Heart left ventricle (tissue), 13 donors: ENCODE measurements around the gene HSD17B2.

Experiments used
- CTCF ChIP-seq, 12 donors: fragments of 200-600 bp; sonication (generic) in 4 of 12; IDR thresholded peaks; one replicate each; pipeline versions ENCODE4 v1.5.0 to v1.8.0; 2018 to 2022; ENCODE audit warnings: antibody characterized with exemption in 12 of 12, mild to moderate bottlenecking in 5 of 12
- POLR2A ChIP-seq, 2 donors: fragments of 450-650 bp; IDR thresholded peaks; one replicate each; pipeline ENCODE4 v1.6.1; 2017; ENCODE audit warnings: antibody characterized with exemption in 2 of 2, mild to moderate bottlenecking in 2 of 2, moderate library complexity in 2 of 2
- donor health status: ischemic (EF 13 %, LVEDD 7.1; RV severe dilation, severe dysfunction).
- donor health status: DM: no; HTN: yes; CAD: no.
- donor health status: DM: no; HTN: no; CAD: no.
- donor health status: ischemic (EF 25% LVEDD 6.9; RV normal size, moderate dysfunction).
- donor health status: ischemic (EF 25% LVEDD 5.7; RV mildly dilated, moderate dysfunction).
- donor health status: ischemic (EF 35%, LVEDD 5.7; RV mildly dilated, moderate dysfunction).
- donor health status: nonischemic (EF 11% LVEDD 7.7; RV severe dilation, severe dysfunction).
- donor health status: DM: yes; HTN: yes; CAD: no.
- donor health status: PGD.
- donor health status: ischemic (EF 29% LVEDD 5.4; RV normal size, mild dysfunction).
- donor health status: nonischemic (EF 23%, LVEDD 6.1; RV moderate dilation, normal function).

GRCh38 chr16:82050909-82051357, 15.9 kb downstream of the HSD17B2 start:
- TF ChIP-seq CTCF (IDR thresholded peaks at IDR 0.05) (no peak), POLR2A (IDR thresholded peaks at IDR 0.05) (no peak)
